Tibial artery (tissue), 4 donors: ENCODE data around the gene PTPRN2.

ENCODE experiments used
- DNase-seq, 2 donors: peaks; one replicate each; pipeline ENCODE4 v3.0.0-alpha.2; 2019
- H3K27ac ChIP-seq, 2 donors: fragments of 200-600 bp; sonication (generic) in 1 of 2; 1 replicate in 1 of 2; 2 replicates in 1 of 2; pipeline ENCODE4 v1.5.1; 2018 to 2019; ENCODE audit warnings: mild to moderate bottlenecking in 1 of 2
- H3K27me3 ChIP-seq, 2 donors: fragments of 200-600 bp; sonication (generic) in 1 of 2; one replicate each; pipeline versions ENCODE4 v1.5.1 to v1.6.0; 2016 to 2019
- H3K36me3 ChIP-seq, 3 donors: fragments of 200-600 bp; sonication (generic) in 2 of 3; one replicate each; pipeline ENCODE4 v1.5.1; 2016 to 2019; ENCODE audit warnings: mild to moderate bottlenecking in 2 of 3
- H3K4me1 ChIP-seq, 4 donors: fragments of 200-600 bp; sonication (generic) in 2 of 4; 1 replicate in 3 of 4; 2 replicates in 1 of 4; pipeline ENCODE4 v1.5.1; 2016 to 2019
- H3K4me3 ChIP-seq, 2 donors: fragments of 200-600 bp; sonication (generic) in 1 of 2; 1 replicate in 1 of 2; 2 replicates in 1 of 2; pipeline ENCODE4 v1.5.1; 2018 to 2019; ENCODE audit warnings: mild to moderate bottlenecking in 2 of 2
- H3K9me3 ChIP-seq, 3 donors: fragments of 200-600 bp; sonication (generic) in 1 of 3; one replicate each; pipeline ENCODE4 v1.5.1; 2016 to 2019
- intact Hi-C: fragments of 100-400 bp; cut with DNase I; formaldehyde crosslinking; loops from one replicate; pipeline ENCODE4 v1.15.0; 2023; ENCODE audit warnings: low total_unique reads
- TF ChIP-seq, protein P1 (sequence below), 2 experiments: fragments of 200-600 bp in 1 of 2; fragments of 450-650 bp in 1 of 2; IDR thresholded peaks; one replicate each; pipeline ENCODE4 v1.5.1; 2017 to 2019; ENCODE audit warnings: antibody characterized with exemption in 2 of 2, mild to moderate bottlenecking in 1 of 2, moderate library complexity in 1 of 2

PTPRN2 gene

DNA sequence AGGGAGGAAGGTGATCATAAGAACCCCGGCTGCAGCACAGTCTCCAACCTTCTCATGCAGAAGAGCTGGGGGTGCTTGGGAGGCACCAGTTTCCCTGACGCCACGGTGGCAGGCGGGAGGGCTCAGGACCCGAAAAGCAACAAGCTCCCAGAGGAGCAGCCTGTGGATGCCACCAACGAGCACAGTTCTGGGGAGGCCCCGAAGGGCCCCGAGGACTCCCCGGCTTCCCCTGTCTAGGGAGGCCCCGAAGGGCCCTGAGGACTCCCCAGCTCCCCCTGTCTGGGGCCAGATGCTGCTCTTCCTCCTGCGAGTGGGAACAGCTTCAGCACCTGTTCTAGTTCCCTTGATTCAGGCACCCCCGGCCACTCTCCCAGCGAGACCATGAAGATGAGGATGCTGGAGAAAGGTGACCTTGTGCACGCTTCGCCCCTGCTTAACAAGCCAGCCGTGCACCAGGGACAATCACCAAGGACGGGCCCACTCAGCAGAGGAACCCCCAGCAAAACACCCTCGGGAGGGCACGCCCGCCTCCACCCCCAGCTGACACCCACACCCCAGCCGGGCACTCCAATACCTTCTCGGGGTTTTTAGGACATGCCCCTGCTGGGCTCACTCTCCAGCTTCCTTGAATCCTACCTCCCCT is 112.5 kb downstream of the PTPRN2 start:
- no peak for DNase-seq
- Histone ChIP-seq H3K27me3 (peaks cover 0 to 20% of the 10 kb centered on the region in 2 donors), H3K36me3 (no peaks in the 10 kb centered on the region), H3K9me3 (no peaks in the 10 kb centered on the region), H3K4me3 (no peak overlapping the region), H3K27ac (no peak overlapping the region), H3K4me1 (no peaks in the 10 kb centered on the region)
- TF ChIP-seq, protein P1, sequence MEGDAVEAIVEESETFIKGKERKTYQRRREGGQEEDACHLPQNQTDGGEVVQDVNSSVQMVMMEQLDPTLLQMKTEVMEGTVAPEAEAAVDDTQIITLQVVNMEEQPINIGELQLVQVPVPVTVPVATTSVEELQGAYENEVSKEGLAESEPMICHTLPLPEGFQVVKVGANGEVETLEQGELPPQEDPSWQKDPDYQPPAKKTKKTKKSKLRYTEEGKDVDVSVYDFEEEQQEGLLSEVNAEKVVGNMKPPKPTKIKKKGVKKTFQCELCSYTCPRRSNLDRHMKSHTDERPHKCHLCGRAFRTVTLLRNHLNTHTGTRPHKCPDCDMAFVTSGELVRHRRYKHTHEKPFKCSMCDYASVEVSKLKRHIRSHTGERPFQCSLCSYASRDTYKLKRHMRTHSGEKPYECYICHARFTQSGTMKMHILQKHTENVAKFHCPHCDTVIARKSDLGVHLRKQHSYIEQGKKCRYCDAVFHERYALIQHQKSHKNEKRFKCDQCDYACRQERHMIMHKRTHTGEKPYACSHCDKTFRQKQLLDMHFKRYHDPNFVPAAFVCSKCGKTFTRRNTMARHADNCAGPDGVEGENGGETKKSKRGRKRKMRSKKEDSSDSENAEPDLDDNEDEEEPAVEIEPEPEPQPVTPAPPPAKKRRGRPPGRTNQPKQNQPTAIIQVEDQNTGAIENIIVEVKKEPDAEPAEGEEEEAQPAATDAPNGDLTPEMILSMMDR (IDR thresholded peaks at IDR 0.05) = no peak
- intact Hi-C loops = no loop called here

DNA sequence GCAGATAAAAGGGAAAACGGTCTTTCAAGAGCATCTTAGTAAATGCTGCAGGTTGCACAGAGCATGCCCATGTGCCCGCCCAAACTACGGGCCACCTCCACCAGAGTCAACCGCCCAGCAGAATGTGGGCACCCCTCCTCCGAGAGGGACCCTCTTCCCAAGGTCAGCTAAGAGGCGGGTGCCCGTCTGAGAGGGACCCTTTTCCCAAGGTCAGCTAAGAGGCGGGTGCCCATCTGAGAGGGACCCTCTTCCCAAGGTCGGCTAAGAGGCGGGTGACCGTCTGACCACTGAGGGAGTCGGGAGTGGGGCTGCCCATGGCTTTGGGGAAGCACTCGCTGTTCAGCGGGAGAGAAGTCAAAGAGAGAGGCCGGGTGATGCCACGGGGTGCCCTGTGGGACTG is 113.1 kb downstream of the PTPRN2 start:
- Histone ChIP-seq H3K27me3 (peaks cover 0 to 17% of the 10 kb centered on the region in 2 donors), H3K4me1 (no peaks in the 10 kb centered on the region), H3K36me3 (no peaks in the 10 kb centered on the region), H3K9me3 (no peaks in the 10 kb centered on the region), H3K4me3 (no peak overlapping the region), H3K27ac (no peak overlapping the region)
- DNase-seq = no peak
- TF ChIP-seq, protein P1 (IDR thresholded peaks at IDR 0.05) = no peak
- intact Hi-C loops = no loop called here

DNA sequence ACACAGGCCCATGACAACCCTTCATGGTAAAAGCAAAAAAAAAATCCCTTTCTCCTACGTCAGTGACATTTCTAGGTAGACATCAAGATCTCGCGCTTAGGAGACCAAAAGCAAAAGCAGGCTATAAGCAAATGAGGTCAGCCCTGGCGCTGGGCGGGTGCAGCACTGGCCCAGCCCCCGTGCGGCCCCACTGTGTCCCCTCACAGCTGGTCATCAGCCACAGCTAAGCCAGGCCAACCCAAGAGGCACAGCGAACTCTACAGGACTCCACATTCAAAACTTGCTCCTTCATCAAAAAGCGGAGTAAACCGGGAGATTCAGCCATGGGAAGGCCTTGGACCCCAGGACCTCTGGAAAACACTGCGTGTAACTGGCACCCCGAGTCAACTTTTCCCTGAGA is 113.7 kb downstream of the PTPRN2 start:
- Histone ChIP-seq H3K4me3 (no peak overlapping the region), H3K9me3 (no peaks in the 10 kb centered on the region), H3K4me1 (no peaks in the 10 kb centered on the region), H3K27me3 (peaks cover 0 to 20% of the 10 kb centered on the region in 2 donors), H3K27ac (no peak overlapping the region), H3K36me3 (no peaks in the 10 kb centered on the region)
- TF ChIP-seq, protein P1 (IDR thresholded peaks at IDR 0.05) = no peak
- DNase-seq = no peak
- intact Hi-C loops = no loop called here

DNA sequence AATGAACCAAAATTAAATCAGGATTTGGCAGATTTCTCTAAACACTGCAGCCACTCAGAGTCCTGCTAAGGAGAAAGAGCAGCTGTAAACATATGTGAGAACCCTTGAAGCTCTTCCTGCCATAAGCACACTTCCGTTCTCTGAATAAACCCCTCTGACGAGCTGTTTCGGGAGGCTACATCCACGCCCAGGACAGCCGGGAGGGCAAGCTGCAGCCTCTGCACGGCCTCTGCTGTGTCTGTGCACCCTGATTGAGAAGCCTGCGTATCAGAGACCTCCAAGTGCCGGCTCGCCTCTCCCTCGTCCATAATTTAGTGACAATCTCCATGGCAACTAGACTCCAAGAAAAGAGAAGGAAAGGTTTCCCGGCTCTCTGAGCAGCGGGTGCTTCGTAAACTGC is 114.4 kb downstream of the PTPRN2 start:
- Histone ChIP-seq H3K27me3 (peaks cover 0 to 28% of the 10 kb centered on the region in 2 donors), H3K4me3 (no peak overlapping the region), H3K9me3 (no peaks in the 10 kb centered on the region), H3K36me3 (no peaks in the 10 kb centered on the region), H3K27ac (no peak overlapping the region), H3K4me1 (no peaks in the 10 kb centered on the region)
- DNase-seq = no peak
- TF ChIP-seq, protein P1 (IDR thresholded peaks at IDR 0.05) = no peak
- intact Hi-C loops = no loop called here

DNA sequence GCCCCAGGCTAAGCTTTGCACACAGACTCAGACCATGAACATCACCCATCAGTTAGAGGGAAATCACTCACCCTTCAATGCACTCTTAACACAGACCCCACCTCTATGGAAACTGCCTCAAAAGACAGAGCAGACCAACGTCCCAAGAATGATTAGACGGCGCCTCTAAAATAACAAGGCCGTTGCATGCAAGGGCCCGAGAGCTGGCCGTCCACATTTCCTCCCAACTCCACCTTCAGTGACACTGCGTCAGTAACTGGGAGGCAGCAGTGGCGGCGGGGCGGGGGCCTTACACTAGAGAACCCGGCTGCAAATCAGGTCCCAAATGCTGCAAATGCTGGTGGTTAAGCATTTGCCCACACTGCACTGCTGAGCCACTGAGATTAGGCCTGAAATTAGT is 115.0 kb downstream of the PTPRN2 start:
- H3K27ac ChIP-seq = no peak overlapping the region
- TF ChIP-seq, protein P1 (IDR thresholded peaks at IDR 0.05) = no peak
- intact Hi-C loops = no loop called here

DNA sequence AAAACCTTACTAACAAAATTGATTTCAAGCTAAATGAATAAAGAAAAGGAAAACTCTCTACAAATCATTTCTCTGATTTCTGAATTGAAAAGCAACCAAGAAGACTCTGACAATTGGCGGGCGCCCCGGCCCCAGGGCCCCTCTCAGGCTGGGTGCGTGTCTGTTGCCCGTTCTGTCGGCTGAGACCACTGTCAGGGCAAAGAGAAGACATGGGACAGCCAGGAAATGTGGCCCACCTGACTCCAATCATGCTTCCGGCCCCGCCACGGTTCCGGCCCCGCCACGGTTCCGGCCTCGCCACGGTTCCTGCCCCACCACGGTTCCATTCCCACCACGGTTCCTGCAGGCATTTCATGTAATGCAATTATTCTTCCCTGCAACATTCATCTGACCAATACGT is 115.9 kb downstream of the PTPRN2 start:
- no peaks in the 10 kb centered on the region for H3K9me3 ChIP-seq
- no peak for DNase-seq
- H3K4me3 ChIP-seq = no peak overlapping the region
- H3K36me3 ChIP-seq = no peaks in the 10 kb centered on the region
- H3K27ac ChIP-seq = no peak overlapping the region
- H3K27me3 ChIP-seq = peaks cover 0 to 30% of the 10 kb centered on the region in 2 donors
- TF ChIP-seq, protein P1 (IDR thresholded peaks at IDR 0.05) = no peak
- H3K4me1 ChIP-seq = no peaks in the 10 kb centered on the region
- intact Hi-C loops = no loop called here

More for the DNA sequence above, 115.0 kb downstream of the PTPRN2 start:
- DNase-seq = no peak
- Histone ChIP-seq H3K9me3 (no peaks in the 10 kb centered on the region), H3K4me3 (no peak overlapping the region), H3K36me3 (no peaks in the 10 kb centered on the region), H3K4me1 (no peaks in the 10 kb centered on the region), H3K27me3 (peaks cover 0 to 30% of the 10 kb centered on the region in 2 donors)
